ENCODE measurements around the gene SGMS1.
A peak's percentile ranks its signal among the peaks of the same experiment; 100 is the strongest.
"Not testable (repeated sequence)": the region's sequence is repeated elsewhere in the genome, so short reads cannot be mapped to it uniquely, and the experiment has no call there.

The SGMS1 gene

DNA sequence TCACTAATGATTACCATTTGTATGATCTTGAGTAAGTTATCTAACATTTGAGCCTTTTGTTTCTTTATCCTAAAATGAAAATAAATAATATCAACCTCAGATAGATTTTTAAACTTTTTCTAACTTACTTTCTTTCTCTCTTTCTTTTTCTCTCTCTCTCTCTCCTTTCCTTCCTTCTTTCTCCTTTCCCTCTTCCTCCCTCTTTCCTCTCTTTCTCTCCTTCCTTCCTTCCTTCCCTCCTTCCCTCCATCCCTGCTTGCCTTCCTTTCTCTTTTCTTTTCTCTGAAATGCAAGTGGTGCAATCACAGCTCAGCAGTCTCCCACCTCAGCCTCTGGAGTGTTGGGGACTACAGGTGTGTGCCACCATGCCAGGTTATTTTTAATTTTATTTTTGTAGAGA lies 239.5 kb downstream of the SGMS1 start:
- no peak for DNase-seq
- in situ Hi-C loops (cut with HindIII; ENCODE audit: low pct_ligation_motif_present, low pct_unique_long_range_greater_than_20kb, low sequenced_read_pairs) = no loop called here

DNA sequence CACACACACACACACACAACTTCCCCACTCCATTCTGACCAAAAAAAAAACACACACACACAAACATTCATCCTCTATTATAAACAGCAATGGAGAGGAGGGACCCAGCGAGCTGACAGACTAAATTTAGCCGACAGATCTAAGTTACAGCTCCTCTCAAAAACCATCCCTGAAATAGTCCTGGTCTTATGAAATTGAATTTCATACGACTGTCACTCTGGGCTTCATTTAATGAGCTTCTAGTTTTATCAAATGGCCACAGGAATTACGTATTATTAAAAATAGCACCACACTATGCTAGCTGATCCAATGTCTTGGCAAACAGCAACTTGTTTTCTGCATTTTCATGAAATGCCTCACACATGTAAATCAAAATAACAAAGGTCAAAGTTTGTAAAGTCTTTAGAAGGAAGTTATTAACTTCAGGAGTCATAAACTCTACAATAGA lies 241.2 kb downstream of the SGMS1 start:
- no peak for DNase-seq
- in situ Hi-C loops (cut with HindIII; ENCODE audit: low pct_ligation_motif_present, low pct_unique_long_range_greater_than_20kb, low sequenced_read_pairs) = no loop called here

DNA sequence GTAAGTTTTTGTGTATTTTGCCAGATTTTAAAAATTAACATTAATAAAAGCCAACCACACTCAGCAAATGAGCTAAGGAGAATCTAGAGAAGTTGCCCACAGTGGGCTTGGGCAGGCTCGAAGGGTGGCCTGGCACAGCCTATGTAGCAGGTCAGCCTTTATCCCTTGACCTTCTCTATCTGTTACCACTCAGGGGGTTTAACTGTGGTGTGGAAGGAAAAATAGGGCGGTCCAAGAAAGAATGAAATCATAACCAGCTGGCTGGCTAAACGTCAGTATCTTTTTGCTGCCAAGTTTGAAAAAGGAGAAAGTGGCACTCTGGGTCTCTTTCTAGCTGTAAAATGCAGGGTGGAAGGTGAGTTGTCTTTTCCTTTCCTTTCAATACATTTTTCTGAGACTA lies 242.1 kb downstream of the SGMS1 start:
- in situ Hi-C loops (cut with HindIII; ENCODE audit: low pct_ligation_motif_present, low pct_unique_long_range_greater_than_20kb, low sequenced_read_pairs) = no loop called here
- no peak for DNase-seq

DNA sequence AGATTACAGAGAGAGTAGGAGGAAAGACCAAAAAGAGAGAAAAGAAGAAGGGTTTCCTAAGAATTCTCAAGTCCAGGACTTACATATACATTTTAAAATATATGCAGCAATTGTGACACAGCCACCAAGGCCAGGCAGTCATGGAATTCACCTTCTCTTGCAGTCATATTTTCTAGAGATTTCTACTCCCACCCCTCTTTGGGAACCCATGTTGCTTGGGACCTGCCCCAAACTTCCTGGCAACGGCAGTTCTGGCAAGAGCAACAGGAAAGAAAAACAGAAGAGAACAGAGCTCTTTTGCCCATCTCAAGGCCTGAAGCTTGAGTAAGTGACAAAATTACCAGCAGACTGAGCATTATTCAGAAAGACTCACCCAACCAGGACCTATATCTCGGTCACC lies 244.1 kb downstream of the SGMS1 start:
- in situ Hi-C loops (cut with HindIII; ENCODE audit: low pct_ligation_motif_present, low pct_unique_long_range_greater_than_20kb, low sequenced_read_pairs) = no loop called here
- no peak for DNase-seq

DNA sequence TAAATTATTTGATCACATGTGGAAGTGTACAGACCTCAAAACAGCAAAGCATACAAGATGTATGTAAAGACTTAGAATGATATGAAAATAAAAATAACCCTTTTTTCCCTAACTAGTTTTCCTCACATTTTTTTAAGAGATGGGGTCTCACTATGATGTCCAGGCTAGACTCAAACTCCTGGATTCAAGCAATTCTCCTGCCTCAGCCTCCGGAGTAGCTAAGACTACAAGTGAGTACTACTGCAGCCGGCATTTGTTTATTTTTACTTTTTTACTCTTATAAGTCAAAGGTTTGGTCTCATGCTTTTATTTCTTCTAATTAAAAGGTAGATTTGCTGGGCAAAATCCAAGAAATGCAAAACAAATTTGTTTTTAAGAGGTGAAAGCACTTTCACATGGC lies 248.0 kb downstream of the SGMS1 start:
- no peak for DNase-seq
- in situ Hi-C loops (cut with HindIII; ENCODE audit: low pct_ligation_motif_present, low pct_unique_long_range_greater_than_20kb, low sequenced_read_pairs) = no loop called here

DNA sequence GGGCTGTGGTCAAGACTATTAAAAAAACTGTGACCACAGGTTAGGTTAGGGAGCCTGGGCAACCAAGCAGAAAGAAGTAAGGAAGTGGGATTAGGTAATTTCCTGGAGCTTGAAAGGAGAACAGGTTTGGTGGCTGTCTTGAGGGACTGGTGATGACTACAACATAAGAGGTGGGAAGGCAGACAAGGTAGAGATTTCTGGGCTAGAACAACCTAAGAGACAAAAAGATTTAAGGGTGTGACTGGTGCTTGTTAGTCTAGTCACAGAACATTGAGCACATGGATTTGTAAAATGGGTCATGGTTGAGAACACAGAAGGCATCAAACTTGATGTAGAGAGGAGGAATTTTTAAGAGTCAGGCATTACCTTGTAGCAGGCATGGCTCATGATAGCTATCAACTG lies 248.7 kb downstream of the SGMS1 start:
- in situ Hi-C loops (cut with HindIII; ENCODE audit: low pct_ligation_motif_present, low pct_unique_long_range_greater_than_20kb, low sequenced_read_pairs) = no loop called here
- peak; percentile 56 for DNase-seq

DNA sequence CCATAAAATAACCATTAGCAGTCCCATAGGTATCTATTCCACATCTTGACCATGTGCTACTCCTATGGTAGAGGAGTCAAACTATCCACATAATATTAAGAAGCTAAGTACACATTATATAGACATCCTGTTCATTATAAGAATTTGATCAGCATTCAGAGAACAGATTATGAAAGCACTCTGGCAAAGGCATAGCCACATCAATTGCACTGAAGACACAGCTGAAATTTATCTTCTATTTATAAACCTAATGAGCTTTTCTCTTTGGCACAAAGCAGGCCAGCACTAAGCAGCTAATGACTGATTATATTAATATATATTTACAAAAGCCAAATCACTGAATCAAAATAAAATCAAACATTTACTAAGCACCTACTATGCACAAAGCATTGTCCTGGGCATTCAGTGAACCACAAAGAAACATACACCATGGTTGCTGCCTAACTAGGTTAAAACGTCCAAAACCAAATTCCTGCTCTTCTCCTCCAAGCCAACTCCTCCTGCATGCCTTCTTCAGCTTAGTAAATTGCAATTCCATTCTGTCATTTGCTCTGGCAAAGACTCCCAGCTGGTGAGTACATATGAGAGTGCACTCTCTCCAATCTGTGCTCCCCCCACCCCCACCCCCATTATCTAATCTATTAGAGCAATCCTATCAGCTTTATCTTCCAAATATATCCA lies 249.8 kb downstream of the SGMS1 start:
- DNase-seq = no peak
- in situ Hi-C loops (cut with HindIII; ENCODE audit: low pct_ligation_motif_present, low pct_unique_long_range_greater_than_20kb, low sequenced_read_pairs) = no loop called here

DNA sequence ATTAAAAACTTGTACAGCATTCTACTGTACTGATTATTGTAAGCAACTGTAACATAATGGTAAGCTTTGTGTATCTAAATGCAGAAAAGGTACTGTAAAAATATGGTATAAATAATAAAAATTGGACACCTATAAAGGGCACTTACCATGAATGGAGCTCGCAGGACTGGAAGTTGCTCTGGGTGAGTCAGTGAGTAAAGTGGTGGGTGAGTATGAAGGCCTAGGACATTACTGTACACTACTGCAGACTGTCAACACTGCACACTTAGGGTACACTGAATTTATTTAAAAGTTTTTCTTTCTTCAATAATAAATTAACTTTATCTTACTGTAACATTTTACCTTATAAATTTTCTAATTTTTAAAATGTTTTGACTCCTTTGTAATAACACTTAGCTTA lies 253.8 kb downstream of the SGMS1 start:
- in situ Hi-C loops (cut with HindIII; ENCODE audit: low pct_ligation_motif_present, low pct_unique_long_range_greater_than_20kb, low sequenced_read_pairs) = no loop called here
- no peak for DNase-seq

DNA sequence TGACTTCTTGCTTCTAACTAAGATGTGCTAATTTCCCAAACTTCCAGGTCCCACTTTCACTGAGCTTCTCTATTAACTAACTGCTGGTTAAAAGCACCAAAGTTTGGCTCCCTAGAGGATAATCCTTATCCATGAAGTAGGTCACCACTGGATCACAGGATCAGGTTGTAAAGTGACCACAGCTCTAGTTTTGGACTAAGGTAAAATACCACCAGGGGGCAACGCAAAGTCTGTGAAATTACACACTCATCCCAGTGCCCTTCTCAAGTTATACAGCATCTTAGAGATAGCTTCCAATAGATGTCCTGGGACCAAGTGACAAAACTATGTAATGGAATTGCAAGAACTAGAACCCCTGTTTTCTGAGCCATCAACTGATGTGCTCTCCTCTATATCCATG lies 256.0 kb downstream of the SGMS1 start:
- DNase-seq = peak; percentile 66
- in situ Hi-C loops (cut with HindIII; ENCODE audit: low pct_ligation_motif_present, low pct_unique_long_range_greater_than_20kb, low sequenced_read_pairs) = no loop called here

DNA sequence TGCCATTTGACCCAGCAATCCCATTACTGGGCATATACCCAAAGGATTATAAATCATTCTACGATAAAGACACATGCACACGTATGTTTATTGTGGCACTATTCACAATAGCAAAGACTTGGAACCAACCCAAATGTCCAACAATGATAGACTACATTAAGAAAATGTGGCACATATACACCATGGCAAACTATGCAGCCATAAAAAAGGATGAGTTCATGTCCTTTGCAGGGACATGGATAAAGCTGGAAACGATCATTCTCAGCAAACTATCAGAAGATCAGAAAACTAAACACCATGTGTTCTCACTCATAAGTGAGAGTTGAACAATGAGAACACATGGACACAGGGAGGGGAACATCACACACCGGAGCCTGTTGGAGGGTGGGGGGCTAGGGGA lies 257.3 kb downstream of the SGMS1 start:
- DNase-seq; in situ Hi-C loops (cut with HindIII; ENCODE audit: low pct_ligation_motif_present, low pct_unique_long_range_greater_than_20kb, low sequenced_read_pairs): not testable (repeated sequence)

DNA sequence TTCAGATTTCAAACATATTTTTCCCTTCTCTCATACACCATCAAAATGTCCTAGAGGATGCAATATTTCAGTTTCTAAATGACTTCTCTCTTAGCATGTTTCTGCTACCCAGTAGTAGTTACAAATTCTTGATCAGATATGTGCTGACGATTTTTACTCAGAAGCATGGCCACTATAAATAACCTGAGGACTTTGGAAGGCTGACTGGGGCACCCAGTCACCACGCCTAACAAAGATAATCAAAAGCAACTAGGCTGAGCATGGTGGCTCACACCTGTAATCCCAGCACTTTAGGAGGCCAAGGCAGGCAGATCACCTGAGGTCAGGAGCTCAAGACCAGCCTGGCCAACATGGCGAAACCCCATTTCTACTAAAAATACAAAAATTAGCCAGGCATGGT lies 259.0 kb downstream of the SGMS1 start:
- in situ Hi-C loops (cut with HindIII; ENCODE audit: low pct_ligation_motif_present, low pct_unique_long_range_greater_than_20kb, low sequenced_read_pairs); DNase-seq: not testable (repeated sequence)

DNA sequence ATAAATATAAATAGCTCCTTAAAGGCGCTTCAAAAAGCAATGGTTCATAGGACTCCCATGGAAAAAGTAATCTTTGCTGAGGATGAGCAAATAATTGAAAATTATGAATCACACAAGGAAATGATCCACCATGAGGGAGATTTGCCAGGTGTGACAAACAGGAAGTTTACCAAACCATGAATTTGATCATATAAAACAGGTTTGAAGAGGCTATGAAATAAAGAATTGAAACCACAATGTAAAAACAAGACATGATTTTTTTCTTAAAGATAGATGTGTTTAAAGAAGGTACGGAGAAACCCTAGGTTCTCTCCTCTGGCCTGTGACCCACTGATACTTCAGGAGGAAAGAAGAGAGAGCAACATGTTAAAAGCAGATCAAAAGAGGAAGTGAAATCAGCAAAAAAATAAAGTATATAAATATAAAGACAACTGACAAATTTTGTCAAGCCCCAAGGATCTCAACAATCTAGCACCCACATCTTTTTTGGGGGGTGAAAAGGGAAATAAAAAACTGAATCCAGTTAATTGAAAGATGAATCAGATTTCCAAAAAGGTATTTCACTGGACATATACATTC lies 261.1 kb downstream of the SGMS1 start:
- in situ Hi-C loops (cut with HindIII; ENCODE audit: low pct_ligation_motif_present, low pct_unique_long_range_greater_than_20kb, low sequenced_read_pairs) = no loop called here
- no peak for DNase-seq

DNA sequence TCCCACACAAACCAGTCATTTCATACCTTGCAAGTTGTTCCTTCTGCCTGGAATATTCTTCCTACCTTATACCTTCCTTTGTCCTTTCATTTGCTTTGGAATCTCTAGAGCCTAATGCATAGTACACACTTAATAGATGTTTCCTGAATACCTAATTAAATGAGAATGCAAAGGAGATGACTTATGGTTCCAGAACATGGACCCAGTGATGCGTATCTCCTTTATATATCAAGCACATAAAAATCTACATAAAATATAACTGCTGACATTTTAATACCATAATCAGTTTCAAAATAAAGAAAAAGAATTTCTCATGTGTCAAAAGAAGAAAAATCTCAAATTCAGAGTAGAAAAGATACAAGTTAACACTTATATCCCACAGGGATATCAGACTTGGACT lies 261.8 kb downstream of the SGMS1 start:
- in situ Hi-C loops (cut with HindIII; ENCODE audit: low pct_ligation_motif_present, low pct_unique_long_range_greater_than_20kb, low sequenced_read_pairs) = no loop called here
- DNase-seq = no peak

DNA sequence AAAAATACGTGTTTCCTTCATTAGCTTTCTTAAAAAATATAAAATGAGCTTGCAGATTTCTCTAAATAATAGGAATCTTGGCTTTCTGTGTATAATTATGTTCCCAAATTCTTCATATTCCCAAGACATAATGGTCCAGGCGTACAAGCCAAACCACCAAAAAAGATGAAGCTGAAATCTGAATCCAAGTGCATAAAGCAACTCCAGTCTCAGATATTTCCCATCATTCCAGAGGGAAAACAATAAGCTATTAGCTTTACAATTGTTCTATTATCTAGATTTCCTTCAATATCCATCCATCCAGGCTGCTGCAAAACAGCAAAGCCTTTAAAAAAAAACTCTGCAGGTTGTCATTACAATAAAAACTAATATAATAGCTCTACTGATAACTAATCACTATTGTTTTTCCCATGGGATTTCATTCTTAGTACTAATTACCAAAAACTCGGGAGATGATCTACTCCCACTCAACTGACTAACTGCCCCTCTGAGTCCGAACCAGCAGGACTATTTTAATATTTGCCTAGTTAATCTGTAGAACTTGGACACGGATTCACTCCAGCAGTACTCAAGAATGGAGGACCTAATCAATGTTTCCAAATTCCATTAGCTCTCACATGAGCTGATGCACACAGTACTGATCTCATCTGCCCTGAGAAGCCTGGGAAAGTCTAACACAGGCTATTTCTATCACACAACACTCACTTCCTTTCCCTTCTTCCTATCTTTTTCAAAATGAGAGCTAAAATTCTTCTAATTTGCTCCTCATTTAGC lies 263.5 kb downstream of the SGMS1 start:
- no peak for DNase-seq
- in situ Hi-C loops (cut with HindIII; ENCODE audit: low pct_ligation_motif_present, low pct_unique_long_range_greater_than_20kb, low sequenced_read_pairs) = no loop called here

DNA sequence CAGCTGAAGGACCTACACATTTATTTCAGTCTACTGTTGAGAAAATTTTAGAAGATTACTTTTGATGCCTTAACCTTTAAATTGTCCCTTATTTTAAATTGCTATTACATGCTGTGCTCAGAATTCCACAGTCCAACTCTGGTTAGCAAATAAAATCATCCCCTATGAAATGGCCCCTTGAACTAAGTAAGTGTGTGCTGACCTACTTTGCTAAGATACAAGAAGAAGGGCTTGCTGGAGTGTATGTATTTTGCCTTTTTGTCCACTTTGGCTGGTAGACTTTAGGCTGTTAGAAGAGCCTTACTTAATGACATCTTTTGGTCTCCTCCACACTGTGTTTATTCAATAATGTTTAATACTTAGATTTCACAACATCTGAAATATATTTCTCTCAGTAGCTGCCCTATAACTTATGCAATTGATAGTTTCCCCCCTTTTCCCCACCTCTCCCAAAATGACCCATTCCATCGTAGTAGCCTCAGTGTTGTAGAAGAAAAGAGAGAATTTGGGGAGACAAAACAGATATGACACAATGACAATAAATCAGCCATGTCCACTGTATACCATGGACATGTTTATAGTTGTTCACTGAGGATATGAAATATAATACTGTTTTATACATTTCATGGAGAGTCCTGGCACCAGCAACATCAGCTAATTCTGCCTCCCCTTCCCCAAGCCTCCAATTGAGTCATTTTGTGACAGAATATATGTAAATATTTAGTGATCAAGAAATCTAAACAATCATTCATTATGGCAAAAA lies 264.6 kb downstream of the SGMS1 start:
- in situ Hi-C loops (cut with HindIII; ENCODE audit: low pct_ligation_motif_present, low pct_unique_long_range_greater_than_20kb, low sequenced_read_pairs) = no loop called here
- DNase-seq = no peak

DNA sequence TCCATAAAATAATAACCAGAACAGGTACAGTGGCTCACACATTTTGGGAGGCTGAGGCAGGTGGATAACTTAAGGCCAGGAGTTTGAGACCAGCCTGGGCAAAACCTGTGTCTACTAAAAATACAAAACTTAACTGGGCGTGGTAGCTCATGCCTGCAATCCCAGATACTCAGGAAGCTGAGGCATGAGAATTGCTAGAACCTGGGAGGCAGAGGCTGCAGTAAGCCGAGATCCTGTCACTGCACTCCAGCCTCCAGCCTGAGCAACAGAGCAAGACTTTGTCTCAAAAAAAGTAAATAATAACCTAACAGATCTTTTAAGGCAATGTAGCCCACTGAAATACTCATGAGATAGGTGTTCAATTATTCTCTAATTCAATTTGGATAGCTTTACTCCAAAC lies 265.3 kb downstream of the SGMS1 start:
- in situ Hi-C loops (cut with HindIII; ENCODE audit: low pct_ligation_motif_present, low pct_unique_long_range_greater_than_20kb, low sequenced_read_pairs) = no loop called here
- DNase-seq = no peak

DNA sequence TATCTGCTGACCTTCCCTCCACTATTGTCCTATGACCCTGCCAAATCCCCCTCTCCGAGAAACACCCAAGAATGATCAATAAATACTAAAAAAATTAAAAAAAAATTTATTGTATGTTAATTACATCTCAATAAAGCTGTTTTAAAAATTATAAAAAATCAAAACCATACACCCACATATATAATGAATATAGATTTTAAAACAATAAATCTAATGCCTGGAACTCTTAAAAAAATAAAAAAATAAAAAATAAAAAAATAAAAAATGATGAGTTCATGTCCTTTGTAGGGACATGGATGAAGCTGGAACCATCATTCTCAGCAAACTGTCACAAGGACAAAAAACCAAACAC lies 267.3 kb downstream of the SGMS1 start:
- DNase-seq; in situ Hi-C loops (cut with HindIII; ENCODE audit: low pct_ligation_motif_present, low pct_unique_long_range_greater_than_20kb, low sequenced_read_pairs): not testable (repeated sequence)

DNA sequence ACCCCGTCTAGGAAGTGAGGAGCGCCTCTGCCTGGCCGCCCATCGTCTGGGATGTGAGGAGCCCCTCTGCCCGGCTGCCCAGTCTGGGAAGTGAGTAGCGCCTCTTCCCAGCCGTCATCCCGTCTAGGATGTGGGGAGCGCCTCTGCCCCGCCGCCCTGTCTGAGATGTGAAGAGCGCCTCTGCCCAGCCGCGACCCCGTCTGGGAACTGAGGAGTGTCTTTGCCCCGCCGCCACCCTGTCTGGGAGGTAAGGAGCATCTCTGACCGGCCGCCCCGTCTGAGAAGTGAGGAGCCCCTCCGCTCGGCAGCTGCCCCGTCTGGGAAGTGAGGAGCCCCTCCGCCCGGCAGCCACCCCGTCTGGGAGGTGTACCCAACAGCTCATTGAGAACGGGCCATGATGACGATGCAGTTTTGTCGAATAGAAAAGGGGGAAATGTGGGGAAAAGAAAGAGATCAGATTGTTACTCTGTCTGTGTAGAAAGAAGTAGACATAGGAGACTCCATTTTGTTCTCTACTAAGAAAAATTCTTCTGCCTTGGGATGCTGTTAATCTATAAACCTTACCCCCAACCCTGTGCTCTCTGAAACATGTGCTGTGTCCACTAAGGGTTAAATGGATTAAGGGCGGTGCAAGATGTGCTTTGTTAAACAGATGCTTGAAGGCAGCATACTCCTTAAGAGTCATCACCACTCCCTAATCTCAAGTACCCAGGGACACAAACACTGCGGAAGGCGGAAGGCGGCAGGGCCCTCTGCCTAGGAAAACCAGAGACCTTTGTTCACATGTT lies 267.9 kb downstream of the SGMS1 start:
- in situ Hi-C loops (cut with HindIII; ENCODE audit: low pct_ligation_motif_present, low pct_unique_long_range_greater_than_20kb, low sequenced_read_pairs) = not testable (repeated sequence)

More for the DNA sequence above, 267.9 kb downstream of the SGMS1 start:
- DNase-seq = not testable (repeated sequence)

Measured in ACHN (cell line).